Measurements from ENCODE around the gene ROBO1.

The ROBO1 gene

GRCh38 chr3:78863306-78864203 is 904.2 kb downstream of the ROBO1 start:
- TF ChIP-seq CTCF (IDR thresholded peaks at IDR 0.05; ENCODE audit: low read depth, low read length, missing control alignments), result no peak
- in situ Hi-C loops (cut with HindIII; ENCODE audit: low sequenced_read_pairs), result no loop called here
- no peak for DNase-seq (ENCODE audit: low read depth)
- H3K4me3 ChIP-seq (ENCODE audit: low read depth, low read length), result no peak overlapping the region

- TF ChIP-seq CTCF (IDR thresholded peaks at IDR 0.05; ENCODE audit: low read depth, low read length, missing control alignments), result no peak
- H3K4me3 ChIP-seq (ENCODE audit: low read depth, low read length), result no peak overlapping the region
- in situ Hi-C loops (cut with HindIII; ENCODE audit: low sequenced_read_pairs), result no loop called here
- no peak for DNase-seq (ENCODE audit: low read depth)
Measured at GRCh38 chr3:78861156-78861555, 906.6 kb downstream of the ROBO1 start.

GRCh38 chr3:78860567-78860966 is 907.2 kb downstream of the ROBO1 start:
- H3K4me3 ChIP-seq (ENCODE audit: low read depth, low read length), result no peak overlapping the region
- in situ Hi-C loops (cut with HindIII; ENCODE audit: low sequenced_read_pairs), result no loop called here
- DNase-seq (ENCODE audit: low read depth), result no peak
- TF ChIP-seq CTCF (IDR thresholded peaks at IDR 0.05; ENCODE audit: low read depth, low read length, missing control alignments), result no peak

GRCh38 chr3:78858910-78859309 is 908.9 kb downstream of the ROBO1 start:
- no peak overlapping the region for H3K4me3 ChIP-seq (ENCODE audit: low read depth, low read length)
- no peak for DNase-seq (ENCODE audit: low read depth)
- in situ Hi-C loops (cut with HindIII; ENCODE audit: low sequenced_read_pairs), result no loop called here
- no peak for TF ChIP-seq CTCF (IDR thresholded peaks at IDR 0.05; ENCODE audit: low read depth, low read length, missing control alignments)

- no peak overlapping the region for H3K4me3 ChIP-seq (ENCODE audit: low read depth, low read length)
- DNase-seq (ENCODE audit: low read depth), result no peak
- in situ Hi-C loops (cut with HindIII; ENCODE audit: low sequenced_read_pairs), result no loop called here
- TF ChIP-seq CTCF (IDR thresholded peaks at IDR 0.05; ENCODE audit: low read depth, low read length, missing control alignments), result no peak
Measured at GRCh38 chr3:78858174-78858573, 909.6 kb downstream of the ROBO1 start.

- in situ Hi-C loops (cut with HindIII; ENCODE audit: low sequenced_read_pairs), result no loop called here
- TF ChIP-seq CTCF (IDR thresholded peaks at IDR 0.05; ENCODE audit: low read depth, low read length, missing control alignments), result no peak
- no peak for DNase-seq (ENCODE audit: low read depth)
- H3K4me3 ChIP-seq (ENCODE audit: low read depth, low read length), result no peak overlapping the region
Measured at GRCh38 chr3:78857494-78858111, 910.2 kb downstream of the ROBO1 start.
